GM12891 (cell line): ENCODE data around the gene CD151.

Experiments
- PAX5 ChIP-seq: IDR thresholded peaks from 2 replicates; pipeline ENCODE4 v1.6.1; 2011; ENCODE audit warnings: low read length, moderate library complexity, mild to moderate bottlenecking; ENCODE audit not compliant: insufficient read depth, severe bottlenecking
- POLR2A ChIP-seq: IDR thresholded peaks from 2 replicates; pipeline ENCODE4 v1.6.1; 2011; ENCODE audit warnings: low read depth, low read length, control low read depth
- POLR2AphosphoS5 ChIP-seq: IDR thresholded peaks from 2 replicates; pipeline ENCODE4 v1.6.1; 2011; ENCODE audit warnings: low read depth, low read length, control low read depth
- POU2F2 ChIP-seq: IDR thresholded peaks from 2 replicates; pipeline ENCODE4 v1.6.1; 2011; ENCODE audit warnings: low read depth, mild to moderate bottlenecking, control low read depth, low read length, moderate library complexity
- SPI1 ChIP-seq: IDR thresholded peaks from 2 replicates; pipeline ENCODE4 v1.6.1; 2011; ENCODE audit warnings: low read depth, low read length, control low read depth
- TAF1 ChIP-seq: IDR thresholded peaks from 2 replicates; pipeline ENCODE4 v1.6.1; 2011; ENCODE audit warnings: low read depth, low read length, control low read depth

- TF ChIP-seq POLR2A (no peak), TAF1 (no peak), POLR2AphosphoS5 (peak; percentile 44; the same call in 1 of the 2 replicates), POU2F2 (no peak), SPI1 (no peak), PAX5 (no peak)
Measured at GRCh38 chr11:813072-813455, 19.7 kb upstream of the CD151 start.
